ENCODE measurements around the gene C4A. TPM values are rescaled to one million over a fixed set of nuclear protein-coding genes. Genes with fewer than 3 reads are reported as not detected.

Gene C4A
- total RNA-seq, 1 experiment from 2014 or later: 4.3 TPM

DNA sequence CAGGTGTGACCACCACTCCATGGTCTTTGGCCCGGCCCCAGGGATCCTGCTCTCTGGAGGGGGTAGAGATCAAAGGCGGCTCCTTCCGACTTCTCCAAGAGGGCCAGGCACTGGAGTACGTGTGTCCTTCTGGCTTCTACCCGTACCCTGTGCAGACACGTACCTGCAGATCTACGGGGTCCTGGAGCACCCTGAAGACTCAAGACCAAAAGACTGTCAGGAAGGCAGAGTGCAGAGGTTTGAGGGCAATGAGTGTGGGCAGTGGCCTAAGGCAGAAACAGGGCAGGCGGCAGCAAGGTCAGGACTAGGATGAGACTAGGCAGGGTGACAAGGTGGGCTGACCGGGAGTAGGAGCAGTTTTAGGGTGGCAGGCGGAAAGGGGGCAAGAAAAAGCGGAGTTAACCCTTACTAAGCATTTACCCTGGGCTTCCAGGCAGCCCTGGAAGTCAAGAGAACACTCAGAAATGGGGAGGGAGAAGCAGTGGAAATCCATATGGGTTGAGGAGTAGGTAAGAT, 35.4 kb upstream of the C4A start:
- H3K79me2 ChIP-seq (ENCODE audit: insufficient read depth, low read length): no peaks in the 10 kb centered on the region
- no CpG with 5 or more reads among the region's 11 CpGs for WGBS (ENCODE audit: extremely low coverage, insufficient read length, low lambda C conversion rate)
- H2AFZ ChIP-seq (ENCODE audit: low read length): no peak overlapping the region
- no peak overlapping the region for H2BK12ac ChIP-seq (ENCODE audit: insufficient read length, low read depth, low read length)
- H3K27me3 ChIP-seq (ENCODE audit: insufficient read depth, low read length): no peaks in the 10 kb centered on the region
- H2BK120ac ChIP-seq (ENCODE audit: low read depth, low read length, poor library complexity, severe bottlenecking): no peak overlapping the region
- H4K91ac ChIP-seq (ENCODE audit: insufficient read length, low read depth, low read length): no peak overlapping the region
- H4K5ac ChIP-seq (ENCODE audit: insufficient read length, low read depth, low read length): no peak overlapping the region
- no peak overlapping the region for H3K4me2 ChIP-seq (ENCODE audit: insufficient read depth, insufficient read length, low read length)
- no peak overlapping the region for H2BK15ac ChIP-seq (ENCODE audit: low read depth, low read length)
- H3K23me2 ChIP-seq (ENCODE audit: insufficient read length, low read depth, low read length, poor library complexity, severe bottlenecking): no peaks in the 10 kb centered on the region
- H3K18ac ChIP-seq (ENCODE audit: insufficient read length, low read depth, low read length): no peak overlapping the region
- no peak overlapping the region for H3K14ac ChIP-seq (ENCODE audit: insufficient read depth, low read length)
- Mint-ChIP-seq H3K4me3 (no peak overlapping the region), H3K27me3 (ENCODE audit: low read depth) (peaks cover 57% of the 10 kb centered on the region), H3K27ac (peak overlapping the region in 1 of 3 experiments; percentile 87; a peak in 2 of 7 replicates), H3K36me3 (ENCODE audit: insufficient read depth in 1 of 3, low read depth in 3 of 3) (peaks cover 0 to 12% (median 8%) of the 10 kb centered on the region in 3 experiments; a peak in 6 of 7 replicates), H3K9me3 (no peaks in the 10 kb centered on the region), H3K4me1 (peaks cover 5 to 8% of the 10 kb centered on the region in 2 experiments; a peak in 3 of 4 replicates)
- peaks cover 2% of the 10 kb centered on the region for H4K20me1 ChIP-seq (ENCODE audit: control insufficient read depth, insufficient read depth, insufficient read length)
- H3K9me3 ChIP-seq (ENCODE audit: control insufficient read depth, low read depth, low read length): no peaks in the 10 kb centered on the region
- H3K27ac ChIP-seq (ENCODE audit: insufficient read length, low read depth, low read length): no peak overlapping the region
- H3K4ac ChIP-seq (ENCODE audit: low read depth, low read length): no peak overlapping the region
- no peak overlapping the region for H2BK20ac ChIP-seq (ENCODE audit: low read depth, low read length, poor library complexity, severe bottlenecking)
- no peak overlapping the region for H3K56ac ChIP-seq (ENCODE audit: insufficient read length, low read depth, low read length)
- no peak for DNase-seq
- no peak overlapping the region for H3K9ac ChIP-seq (ENCODE audit: extremely low read depth, insufficient read length, low read length)
- TF ChIP-seq, protein P1, sequence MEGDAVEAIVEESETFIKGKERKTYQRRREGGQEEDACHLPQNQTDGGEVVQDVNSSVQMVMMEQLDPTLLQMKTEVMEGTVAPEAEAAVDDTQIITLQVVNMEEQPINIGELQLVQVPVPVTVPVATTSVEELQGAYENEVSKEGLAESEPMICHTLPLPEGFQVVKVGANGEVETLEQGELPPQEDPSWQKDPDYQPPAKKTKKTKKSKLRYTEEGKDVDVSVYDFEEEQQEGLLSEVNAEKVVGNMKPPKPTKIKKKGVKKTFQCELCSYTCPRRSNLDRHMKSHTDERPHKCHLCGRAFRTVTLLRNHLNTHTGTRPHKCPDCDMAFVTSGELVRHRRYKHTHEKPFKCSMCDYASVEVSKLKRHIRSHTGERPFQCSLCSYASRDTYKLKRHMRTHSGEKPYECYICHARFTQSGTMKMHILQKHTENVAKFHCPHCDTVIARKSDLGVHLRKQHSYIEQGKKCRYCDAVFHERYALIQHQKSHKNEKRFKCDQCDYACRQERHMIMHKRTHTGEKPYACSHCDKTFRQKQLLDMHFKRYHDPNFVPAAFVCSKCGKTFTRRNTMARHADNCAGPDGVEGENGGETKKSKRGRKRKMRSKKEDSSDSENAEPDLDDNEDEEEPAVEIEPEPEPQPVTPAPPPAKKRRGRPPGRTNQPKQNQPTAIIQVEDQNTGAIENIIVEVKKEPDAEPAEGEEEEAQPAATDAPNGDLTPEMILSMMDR (conservative IDR thresholded peaks at IDR 0.05): no peak
- H4K8ac ChIP-seq (replicated peaks; ENCODE audit: insufficient read length, low read depth, low read length): no peak overlapping the region
- no peak overlapping the region for H3K23ac ChIP-seq (ENCODE audit: insufficient read length, low read depth, low read length)
- no peaks in the 10 kb centered on the region for H3K79me1 ChIP-seq (ENCODE audit: insufficient read depth, low read depth, low read length, poor library complexity, severe bottlenecking)
- no peak overlapping the region for H3T11ph ChIP-seq (ENCODE audit: low read length)
- no peak overlapping the region for H2AK5ac ChIP-seq (ENCODE audit: insufficient read length, low read length)
- no peak overlapping the region for H2BK5ac ChIP-seq (ENCODE audit: insufficient read length, low read length)
- no peaks in the 10 kb centered on the region for H3K4me1 ChIP-seq (ENCODE audit: insufficient read depth, low read length)

All from H9 (cell line).